OCI-LY7 (cell line): ENCODE measurements around the gene POGLUT2.

Source experiments
- CTCF ChIP-seq: fragments of 200-600 bp; sonication (generic); conservative IDR thresholded peaks from 2 replicates; pipeline ENCODE4 v1.5.1; 2014; ENCODE audit warnings: mild to moderate bottlenecking, antibody characterized with exemption, low read length, moderate library complexity, mixed read lengths
- EZH2phosphoT487 ChIP-seq: fragments of 200-600 bp; sonication (generic); IDR thresholded peaks from 2 replicates; pipeline ENCODE4 v1.6.1; 2018; ENCODE audit warnings: low read depth, borderline replicate concordance, mild to moderate bottlenecking, mixed run types, antibody characterized with exemption, low read length, moderate library complexity, mixed read lengths

GRCh38 chr13:102784483-102784882 is 14.3 kb downstream of the POGLUT2 start:
- TF ChIP-seq CTCF (no peak), EZH2phosphoT487 (no peak)
